ENCODE data around the gene ASB16.
A peak's percentile ranks its signal among the peaks of the same experiment; 100 is the strongest.

DNA sequence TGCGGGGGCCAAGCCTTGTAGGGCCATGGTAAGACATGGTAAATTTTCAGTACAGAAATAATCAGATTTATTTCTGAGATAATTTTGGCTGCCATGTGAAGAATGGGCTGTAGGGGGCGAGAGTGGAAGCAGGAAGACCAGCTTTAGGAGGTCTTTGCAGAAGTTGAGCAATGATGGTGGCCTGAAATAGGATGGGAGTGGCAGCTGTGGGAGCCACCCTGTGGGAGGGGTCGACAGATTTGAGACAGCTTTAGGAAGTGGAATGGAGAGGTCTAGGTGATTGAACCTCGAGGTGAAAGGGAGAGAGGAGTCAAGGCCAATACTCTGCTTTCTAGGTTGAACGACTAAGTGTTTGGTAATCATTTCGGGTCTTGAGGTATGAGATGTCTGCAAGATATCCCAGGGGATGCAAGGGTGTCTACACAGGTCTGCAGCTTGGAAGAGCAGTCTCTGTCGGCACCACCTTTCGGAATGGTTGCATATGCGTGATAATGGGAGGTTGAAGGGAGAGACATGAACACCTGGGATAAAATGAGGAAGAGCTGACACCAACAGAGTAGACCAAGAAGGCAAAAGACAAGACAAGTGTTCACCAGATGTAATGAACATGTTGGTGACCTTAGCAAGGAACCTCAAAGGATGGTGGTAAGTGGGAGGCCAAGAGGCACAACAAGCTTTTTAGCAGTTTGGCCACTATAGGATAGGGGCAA is 33.4 kb downstream of the ASB16 start:
- TF ChIP-seq RAD21 (conservative IDR thresholded peaks at IDR 0.05) (peak; percentile 68), CTCF (IDR thresholded peaks at IDR 0.05; ENCODE audit: poor library complexity, severe bottlenecking) (peak; percentile 78), EP300 (conservative IDR thresholded peaks at IDR 0.05; ENCODE audit: poor library complexity, severe bottlenecking) (no peak), POLR2AphosphoS5 (IDR thresholded peaks at IDR 0.05) (no peak), TAF1 (IDR thresholded peaks at IDR 0.05; ENCODE audit: low read depth) (no peak), EZH2 (IDR thresholded peaks at IDR 0.05; ENCODE audit: borderline replicate concordance, insufficient read depth, low read length, poor library complexity, severe bottlenecking) (no peak), REST (IDR thresholded peaks at IDR 0.05; ENCODE audit: borderline replicate concordance) (no peak), MXI1 (conservative IDR thresholded peaks at IDR 0.05; ENCODE audit: poor library complexity, severe bottlenecking) (no peak)
